Upper lobe of left lung (tissue), 6 donors: ENCODE measurements around the gene SPDEF. TPM values are rescaled to one million over a fixed set of nuclear protein-coding genes. Genes with fewer than 3 reads are reported as not detected.
A peak's percentile ranks its signal among the peaks of the same experiment; 100 is the strongest.

Source experiments
- ATAC-seq, 2 donors: fragments of 200-7000 bp; cut with Tn5 transposase; one replicate each; pipeline ENCODE4 v1.9.1; 2022; ENCODE audit warnings: mild to moderate bottlenecking in 2 of 2, moderate library complexity in 2 of 2; ENCODE audit not compliant: low FRiP score in 2 of 2
- DNase-seq, 2 donors: peaks; one replicate each; pipeline ENCODE4 v3.0.0-alpha.2; 2019 to 2020
- H3K27ac ChIP-seq, 4 donors: fragments of 200-600 bp; sonication (generic); one replicate each; pipeline ENCODE4 v1.5.1; 2016 to 2019
- H3K27me3 ChIP-seq, 4 donors: fragments of 200-600 bp; sonication (generic); one replicate each; pipeline ENCODE4 v1.5.1; 2017 to 2019
- H3K36me3 ChIP-seq, 4 donors: fragments of 200-600 bp; sonication (generic); one replicate each; pipeline ENCODE4 v1.5.1; 2016 to 2019
- H3K4me1 ChIP-seq, 4 donors: fragments of 200-600 bp; sonication (generic); one replicate each; pipeline ENCODE4 v1.5.1; 2018 to 2019
- H3K4me3 ChIP-seq, 4 donors: fragments of 200-600 bp; sonication (generic); one replicate each; pipeline ENCODE4 v1.5.1; 2017 to 2019; ENCODE audit warnings: mild to moderate bottlenecking in 2 of 4, moderate library complexity in 1 of 4
- H3K9me3 ChIP-seq, 4 donors: fragments of 200-600 bp; sonication (generic); one replicate each; pipeline ENCODE4 v1.5.1; 2018 to 2019
- CTCF ChIP-seq, 6 experiments: fragments of 450-650 bp in 4 of 6; fragments of 200-600 bp in 2 of 6; sonication (generic) in 2 of 6; IDR thresholded peaks; one replicate each; pipeline ENCODE4 v1.5.1; 2016 to 2019; ENCODE audit warnings: antibody characterized with exemption in 6 of 6
- EP300 ChIP-seq, 4 donors: sonication (generic); formaldehyde crosslinking; IDR thresholded peaks; one replicate each; pipeline ENCODE4 v1.5.1; 2017; ENCODE audit warnings: antibody characterized with exemption in 4 of 4, control low read depth in 2 of 4
- POLR2A ChIP-seq, 4 donors: fragments of 450-650 bp; IDR thresholded peaks; one replicate each; pipeline ENCODE4 v1.5.1; 2016 to 2017; ENCODE audit warnings: antibody characterized with exemption in 4 of 4, mild to moderate bottlenecking in 2 of 4
- POLR2AphosphoS5 ChIP-seq, 2 donors: sonication (generic); formaldehyde crosslinking; IDR thresholded peaks; one replicate each; pipeline ENCODE4 v1.5.1; 2017; ENCODE audit warnings: antibody characterized with exemption in 2 of 2
- WGBS, 2 donors: methylation state at CpG; one replicate each; pipeline ENCODE4 v1.1.5; 2017 to 2018; 5-methylcytosine and 5-hydroxymethylcytosine counted together
- total RNA-seq, 6 donors: library from RNA; depleted of rRNA in 4 of 6; stranded (reverse); fragments of >200 nt in 4 of 6; gene quantifications; one replicate each; pipeline versions ENCODE4 v1.1.0 to v1.2.1, GENCODE V29; 2016 to 2021
- donor health status: DM: no; HTN: no; CAD: no; lungs with moderate emphysema.
- donor health status: DM: no; HTN: yes; CAD: no; lungs with severe emphysema.

The SPDEF gene
- 1 to 10 TPM in 5 of 6 donors, under 1 TPM in 1; 0.61 to 5.2 (median 3.8) TPM for total RNA-seq

- ATAC-seq: peak in 1 of 2 donors; percentile 19
- TF ChIP-seq EP300 (IDR thresholded peaks at IDR 0.05) (no peak), CTCF (IDR thresholded peaks at IDR 0.05) (peak in 2 of 6 experiments; percentile 7 to 19), POLR2A (IDR thresholded peaks at IDR 0.05) (no peak)
- 31 to 36% methylated on average over 3 to 4 of the region's 6 CpGs for WGBS, 2 donors
- Histone ChIP-seq H3K4me1 (peaks cover 0 to 19% (median 5%) of the 10 kb centered on the region in 4 donors), H3K27ac (peak within 1 kb of the TSS in 2 of 4 donors; percentile 3 to 19), H3K27me3 (no peaks in the 10 kb centered on the region), H3K4me3 (peak within 1 kb of the TSS in 3 of 4 donors; percentile 9 to 41 (median 15)), H3K9me3 (peaks cover 0 to 3% (median 0%) of the 10 kb centered on the region in 4 donors), H3K36me3 (no peaks in the 10 kb centered on the region)
- DNase-seq: peak; percentile 31 to 76
Observed at GRCh38 chr6:34556031-34556471, at the start of gene SPDEF. Gene SPDEF, minus strand, starts transcription at chr6:34556329. Its CDS starts 11,874 bp downstream, at chr6:34544455.

GRCh38 chr6:34603707-34604106 is 47.6 kb upstream of the SPDEF start:
- no peak overlapping the region for H3K27ac ChIP-seq
- no peaks in the 10 kb centered on the region for H3K27me3 ChIP-seq
- H3K4me3 ChIP-seq: no peak overlapping the region
- peaks cover 0 to 23% (median 11%) of the 10 kb centered on the region in 4 donors for H3K36me3 ChIP-seq
- WGBS, 2 donors: 92 to 93% methylated on average over 4 of the region's 4 CpGs
- no peak for TF ChIP-seq POLR2AphosphoS5 (IDR thresholded peaks at IDR 0.05)
- TF ChIP-seq EP300 (IDR thresholded peaks at IDR 0.05): no peak
- TF ChIP-seq POLR2A (IDR thresholded peaks at IDR 0.05): no peak
- TF ChIP-seq CTCF (IDR thresholded peaks at IDR 0.05): no peak
- no peak for ATAC-seq
- no peaks in the 10 kb centered on the region for H3K9me3 ChIP-seq
- peaks cover 7 to 15% (median 9%) of the 10 kb centered on the region in 4 donors for H3K4me1 ChIP-seq
- no peak for DNase-seq

GRCh38 chr6:34602318-34603111 is 46.4 kb upstream of the SPDEF start:
- no peaks in the 10 kb centered on the region for H3K9me3 ChIP-seq
- H3K36me3 ChIP-seq: peaks cover 0 to 23% (median 11%) of the 10 kb centered on the region in 4 donors
- H3K27ac ChIP-seq: no peak overlapping the region
- ATAC-seq: no peak
- H3K27me3 ChIP-seq: no peaks in the 10 kb centered on the region
- TF ChIP-seq POLR2AphosphoS5 (IDR thresholded peaks at IDR 0.05) (no peak), POLR2A (IDR thresholded peaks at IDR 0.05) (no peak), CTCF (IDR thresholded peaks at IDR 0.05) (no peak), EP300 (IDR thresholded peaks at IDR 0.05) (no peak)
- no peak overlapping the region for H3K4me3 ChIP-seq
- DNase-seq: no peak
- peaks cover 15 to 27% (median 18%) of the 10 kb centered on the region in 4 donors for H3K4me1 ChIP-seq
- 85% methylated on average over 9 to 10 of the region's 10 CpGs for WGBS, 2 donors

- H3K4me3 ChIP-seq: no peak overlapping the region
- WGBS, 2 donors: 63 to 79% methylated on average over 4 of the region's 4 CpGs
- DNase-seq: no peak
- no peaks in the 10 kb centered on the region for H3K9me3 ChIP-seq
- TF ChIP-seq EP300 (IDR thresholded peaks at IDR 0.05) (no peak), POLR2AphosphoS5 (IDR thresholded peaks at IDR 0.05) (no peak), CTCF (IDR thresholded peaks at IDR 0.05) (no peak), POLR2A (IDR thresholded peaks at IDR 0.05) (no peak)
- no peak overlapping the region for H3K27ac ChIP-seq
- peaks cover 0 to 20% (median 11%) of the 10 kb centered on the region in 4 donors for H3K36me3 ChIP-seq
- peaks cover 15 to 30% (median 22%) of the 10 kb centered on the region in 4 donors for H3K4me1 ChIP-seq
- no peaks in the 10 kb centered on the region for H3K27me3 ChIP-seq
- ATAC-seq: no peak
Observed at GRCh38 chr6:34601706-34602105, 45.6 kb upstream of the SPDEF start.
